WTC11 (cell line): ENCODE results near the gene PTPRN2.

Experiments used
- CTCF ChIP-seq: fragments of 200-600 bp; IDR thresholded peaks from 2 replicates; pipeline ENCODE4 v1.8.0; 2022; ENCODE audit warnings: antibody characterized with exemption
- FOXP4 ChIP-seq: sonication (generic); formaldehyde crosslinking; IDR thresholded peaks from 2 replicates; pipeline ENCODE4 v1.8.0; 2022; ENCODE audit warnings: mild to moderate bottlenecking, missing genetic modification reagents
- ZNF671 ChIP-seq: fragments of 250-450 bp; sonication (Bioruptor Pico); IDR thresholded peaks from 2 replicates; pipeline ENCODE4 v1.8.0; 2021; ENCODE audit warnings: mild to moderate bottlenecking

- TF ChIP-seq CTCF: no peak
- no peak for TF ChIP-seq FOXP4 (CRISPR knock-in tag)
- no peak for TF ChIP-seq ZNF671 (CRISPR knock-in tag)
These were observed 85.4 kb downstream of the PTPRN2 start for GRCh38 chr7:158502068-158502750.
